ENCODE measurements around the gene SLC39A9.
A peak's percentile ranks its signal among the peaks of the same experiment; 100 is the strongest.
"Not testable (repeated sequence)": the region's sequence is repeated elsewhere in the genome, so short reads cannot be mapped to it uniquely, and the experiment has no call there.

The SLC39A9 gene

GRCh38 chr14:69464379-69464778 is 65.9 kb downstream of the SLC39A9 start:
- DNase-seq, result no peak
- intact Hi-C loops (cut with DNase I), result no loop called here

- no peak for DNase-seq
- intact Hi-C loops (cut with DNase I), result no loop called here
These were observed 66.3 kb downstream of the SLC39A9 start for GRCh38 chr14:69464829-69465228.

- no peak for DNase-seq
- intact Hi-C loops (cut with DNase I), result no loop called here
These were observed 70.5 kb downstream of the SLC39A9 start for GRCh38 chr14:69468949-69469348.

- intact Hi-C loops (cut with DNase I), result no loop called here
- no peak for DNase-seq
These were observed 72.9 kb downstream of the SLC39A9 start for GRCh38 chr14:69471436-69471835.

- intact Hi-C loops (cut with DNase I), result no loop called here
- no peak for DNase-seq
These were observed 73.4 kb downstream of the SLC39A9 start for GRCh38 chr14:69471916-69472315.

DNA sequence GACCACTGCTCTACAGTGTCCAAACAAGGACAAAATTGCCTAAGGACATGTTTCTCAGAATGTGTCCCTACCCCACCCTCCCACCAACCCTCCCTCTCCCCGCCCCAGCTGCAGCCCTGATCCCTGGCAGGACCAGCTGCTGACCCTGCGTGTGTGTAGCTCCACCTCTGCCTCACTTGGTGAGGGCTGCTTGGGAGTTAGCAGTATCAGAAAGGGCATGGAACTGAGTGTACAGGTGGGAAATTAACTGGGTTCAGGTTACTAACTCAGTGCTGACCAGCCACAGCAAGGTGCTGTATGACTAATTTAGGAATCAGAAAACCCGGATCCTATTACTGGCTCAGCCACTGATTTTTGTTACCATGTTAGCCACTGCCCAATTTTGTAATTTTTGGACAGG is 74.8 kb downstream of the SLC39A9 start:
- no peak for DNase-seq
- intact Hi-C loops (cut with DNase I), result no loop called here

DNA sequence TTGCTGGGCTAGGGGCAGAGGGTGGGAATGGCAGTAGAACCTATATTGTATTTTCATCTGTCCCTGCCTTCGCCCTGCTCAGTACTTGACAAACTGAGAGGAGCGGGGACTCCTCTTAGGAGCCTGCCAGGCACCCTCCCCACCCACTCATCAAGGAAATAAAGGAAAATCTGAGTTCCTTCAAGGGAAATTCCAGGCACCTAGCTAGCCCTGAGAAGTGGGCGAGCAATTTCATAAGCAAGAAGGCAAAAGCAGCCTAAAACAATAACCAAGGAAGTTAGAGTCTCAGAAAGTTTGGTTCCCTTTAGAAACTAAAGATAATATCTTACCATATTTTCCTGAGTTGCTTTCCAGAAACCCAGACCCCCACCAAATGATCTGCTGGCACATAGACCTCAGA is 75.5 kb downstream of the SLC39A9 start:
- DNase-seq, result no peak
- intact Hi-C loops (cut with DNase I), result no loop called here

DNA sequence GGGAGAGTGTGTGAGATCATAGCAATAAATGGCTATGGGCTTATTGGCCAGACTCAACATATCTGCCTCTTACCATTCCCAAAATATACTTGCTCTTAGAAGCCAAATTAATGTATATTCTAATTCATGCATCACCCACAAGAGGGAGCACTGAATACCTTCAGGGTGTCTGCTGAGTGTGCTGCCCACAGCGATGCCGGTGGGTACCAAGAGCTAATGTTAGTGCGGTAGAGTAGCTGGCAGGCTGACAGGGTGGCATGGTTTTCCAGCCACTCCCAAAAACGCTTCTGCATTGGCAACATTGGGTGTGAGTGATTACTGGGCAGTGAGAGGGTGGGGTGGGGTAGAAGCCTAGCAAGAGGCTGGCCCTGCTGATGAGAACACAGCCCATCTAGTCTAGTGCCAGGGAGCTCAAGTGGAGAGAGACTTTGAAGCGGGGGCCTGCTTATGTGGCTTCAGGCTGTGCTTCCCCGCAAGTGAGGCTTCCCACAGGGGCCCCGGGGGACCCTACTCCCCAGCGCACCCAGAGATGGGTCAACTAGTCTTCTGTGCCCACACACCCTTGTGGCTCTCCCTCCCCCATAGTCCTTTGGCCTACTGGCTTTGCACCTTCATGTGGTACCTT is 76.8 kb downstream of the SLC39A9 start:
- no peak for DNase-seq
- intact Hi-C loops (cut with DNase I), result no loop called here

DNA sequence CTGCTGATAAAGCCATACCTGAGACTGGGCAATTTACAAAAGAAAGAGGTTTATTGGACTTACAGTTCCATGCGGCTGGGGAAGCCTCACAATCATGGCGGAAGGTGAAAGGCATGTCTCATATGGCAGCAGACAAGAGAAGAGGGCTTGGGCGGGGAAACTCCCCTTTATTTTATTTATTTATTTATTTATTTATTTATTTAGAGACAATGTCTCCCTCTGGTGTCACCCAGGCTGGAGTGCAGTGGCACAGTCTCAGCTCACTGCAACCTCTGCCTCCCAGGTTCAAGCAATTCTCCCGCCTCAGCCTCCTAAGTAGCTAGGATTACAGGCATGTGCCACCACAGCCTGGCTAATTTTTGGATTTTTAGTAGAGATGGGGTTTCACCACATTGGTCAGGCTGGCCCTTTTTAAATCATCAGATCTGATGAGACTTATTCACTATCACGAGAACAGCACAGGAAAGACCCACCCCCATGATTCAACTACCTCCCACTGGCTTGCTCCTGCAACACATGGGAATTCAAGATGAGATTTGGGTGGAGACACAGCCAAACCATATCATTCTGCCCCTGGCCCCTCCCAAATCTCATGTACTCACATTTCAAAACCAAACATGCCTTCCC is 78.4 kb downstream of the SLC39A9 start:
- intact Hi-C loops (cut with DNase I), result not testable (repeated sequence)
- peak in 1 of 42 donors; percentile 13 for DNase-seq

DNA sequence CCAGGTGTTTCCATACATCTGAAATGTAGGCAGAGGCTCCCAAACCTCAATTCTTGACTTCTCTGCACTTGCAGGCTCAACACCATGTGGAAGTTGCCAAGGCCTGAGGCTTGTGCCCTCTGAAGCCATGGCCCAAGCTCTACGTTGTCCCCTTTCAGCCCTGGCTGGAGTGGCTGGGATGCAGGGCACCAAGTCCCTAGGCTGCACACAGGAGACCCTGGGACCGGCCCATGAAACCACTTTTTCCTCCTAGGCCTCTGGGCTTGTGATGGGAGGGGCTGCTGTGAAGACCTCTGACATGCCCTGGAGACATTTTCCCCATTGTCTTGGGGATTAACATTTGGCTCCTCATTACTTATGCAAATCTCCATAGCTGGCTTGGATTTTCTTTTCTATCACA is 79.6 kb downstream of the SLC39A9 start:
- DNase-seq; intact Hi-C loops (cut with DNase I): not testable (repeated sequence)

DNA sequence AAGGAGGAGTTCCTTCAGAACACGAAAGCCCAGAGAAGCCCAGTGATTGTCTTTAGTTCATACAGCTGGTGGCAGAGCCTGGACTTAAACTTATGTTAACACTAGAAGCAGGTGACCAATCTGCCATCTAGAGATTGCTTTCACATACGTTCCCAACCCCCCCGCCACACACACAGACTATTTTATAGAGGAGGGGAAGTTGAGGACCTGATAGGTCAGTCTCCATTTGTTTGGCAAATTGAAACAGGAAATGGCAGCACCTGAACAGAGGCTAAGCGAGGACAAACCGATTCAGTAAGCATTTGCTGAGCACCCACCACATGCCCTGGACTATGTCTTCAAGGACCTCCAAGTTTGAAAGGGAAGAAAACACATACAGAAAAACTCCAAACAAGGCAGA is 81.2 kb downstream of the SLC39A9 start:
- no peak for DNase-seq
- intact Hi-C loops (cut with DNase I), result no loop called here

DNA sequence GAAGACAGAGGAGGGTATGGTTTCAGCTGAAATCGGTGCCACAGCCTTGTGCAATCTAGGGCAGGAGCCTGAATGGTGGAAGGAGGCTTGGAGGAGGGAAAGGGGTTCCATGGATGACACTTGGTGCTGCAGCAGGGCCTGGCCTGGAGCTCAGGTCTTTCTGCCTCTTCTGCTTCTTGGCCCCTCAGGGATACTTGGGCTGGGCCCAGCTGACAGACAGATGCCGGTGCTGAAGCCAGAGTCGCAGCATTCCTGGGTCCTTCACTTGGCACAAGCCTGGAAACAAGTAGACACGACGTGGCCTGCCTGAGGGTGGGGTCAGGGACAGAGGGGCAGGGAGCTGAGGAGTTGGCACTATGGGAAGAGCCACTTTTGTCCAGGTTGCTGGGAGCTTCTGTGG is 81.6 kb downstream of the SLC39A9 start:
- no peak for DNase-seq
- intact Hi-C loops (cut with DNase I), result no loop called here

GRCh38 chr14:69481815-69482568 is 83.5 kb downstream of the SLC39A9 start:
- intact Hi-C loops (cut with DNase I), result no loop called here
- DNase-seq, result no peak

DNA sequence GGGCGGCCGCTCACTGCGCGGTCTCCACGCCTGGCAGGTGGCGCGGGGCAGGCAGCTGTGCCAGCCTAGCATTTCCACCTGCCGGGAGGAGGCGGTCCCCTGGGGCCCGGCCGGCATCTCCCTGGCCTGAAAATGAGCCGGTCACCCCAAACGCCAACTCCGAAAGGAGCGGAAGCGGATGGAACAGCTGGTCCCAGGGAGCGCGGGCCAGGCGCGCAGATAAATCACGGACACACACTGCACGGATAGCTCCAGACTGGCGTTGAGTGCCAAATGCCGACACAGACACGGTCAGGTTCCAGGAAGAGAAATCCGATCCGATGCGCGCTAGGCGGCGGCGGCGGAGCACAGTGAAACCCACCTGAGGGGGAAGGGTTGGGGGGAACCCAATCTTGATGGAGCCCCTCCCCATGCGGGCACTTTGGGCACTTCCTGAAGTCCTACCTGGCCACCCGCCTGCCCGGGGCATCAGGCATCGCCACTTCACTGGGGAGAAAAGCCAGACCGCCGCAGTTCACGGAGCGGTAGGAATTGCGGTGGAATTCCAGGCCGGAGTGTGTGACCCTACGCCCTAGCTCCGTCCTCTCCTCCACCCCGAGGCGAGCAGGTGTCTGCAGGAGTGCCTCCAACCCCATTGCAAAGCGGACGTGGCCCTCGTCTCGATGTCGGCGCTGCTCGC is 85.4 kb downstream of the SLC39A9 start:
- DNase-seq, result no peak
- intact Hi-C loops (cut with DNase I), result no loop called here

DNA sequence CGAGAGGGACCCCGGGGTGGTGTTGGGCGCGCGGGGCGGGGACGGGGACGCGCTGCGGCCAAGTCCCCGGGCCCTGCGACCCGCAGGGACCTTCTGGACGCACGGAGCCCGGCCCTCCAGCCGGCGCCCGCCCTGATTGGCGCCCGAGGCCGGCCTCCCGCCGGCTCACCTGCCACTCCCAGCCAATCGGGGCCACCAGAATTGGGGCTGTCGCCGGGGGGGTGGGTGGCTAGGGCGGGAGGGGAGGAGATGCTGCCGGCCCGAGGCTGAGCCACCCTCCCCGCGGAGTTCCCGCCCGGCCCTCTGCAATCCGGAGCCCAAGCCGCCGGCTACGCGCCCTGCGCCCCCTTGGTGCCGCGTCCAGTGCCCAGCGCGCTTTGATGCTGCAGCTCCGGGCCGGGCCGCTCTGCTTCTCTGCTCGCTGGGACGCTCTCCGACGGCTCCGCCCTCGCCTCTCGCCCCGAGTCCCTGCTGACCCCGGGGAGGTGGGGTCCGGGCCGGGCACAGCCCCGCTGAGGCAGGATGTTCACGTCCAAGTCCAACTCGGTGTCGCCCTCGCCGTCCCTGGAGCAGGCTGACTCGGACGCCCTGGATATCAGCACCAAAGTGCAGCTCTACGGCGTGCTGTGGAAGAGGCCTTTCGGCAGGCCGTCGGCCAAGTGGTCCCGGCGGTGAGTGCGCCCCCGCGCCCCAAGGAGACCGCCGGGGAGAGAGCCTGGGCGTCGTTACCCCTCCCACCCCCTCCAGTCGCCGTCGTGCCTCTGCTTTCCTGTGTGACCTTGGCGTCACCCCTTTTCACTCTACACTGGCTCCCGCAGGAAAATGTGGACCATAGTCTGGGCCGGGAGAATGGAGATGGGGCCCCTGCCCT is 86.2 kb downstream of the SLC39A9 start, which contains the start of gene PLEKHD1:
PLEKHD1 (plus strand) TSS at position 285 of the 871 bp plus-strand sequence; CDS start at position 523, 238 bp downstream.
- intact Hi-C loops (cut with DNase I), result no loop called here
- peak in 3 of 42 donors; percentile 3 to 16 (median 4) for DNase-seq

DNA sequence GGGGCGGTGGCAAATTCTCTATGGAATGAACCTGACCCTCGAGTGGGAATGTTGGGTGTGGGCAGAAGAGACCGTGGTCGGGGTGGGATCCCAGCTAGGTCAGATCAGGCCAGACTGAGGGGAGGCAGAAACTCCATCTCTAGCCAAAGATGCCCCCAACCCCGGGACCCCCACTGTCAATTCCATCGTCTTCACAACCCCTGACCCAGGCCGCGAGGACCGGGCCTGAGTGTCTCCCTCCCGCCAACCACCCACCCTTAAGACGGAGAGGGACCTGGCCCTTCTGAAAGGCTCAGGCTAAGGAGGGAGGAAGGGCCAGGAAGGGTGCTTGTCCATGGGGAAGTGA is 86.8 kb downstream of the SLC39A9 start:
- intact Hi-C loops (cut with DNase I), result no loop called here
- no peak for DNase-seq

- no peak for DNase-seq
- intact Hi-C loops (cut with DNase I), result no loop called here
These were observed 87.2 kb downstream of the SLC39A9 start for GRCh38 chr14:69485701-69486100.

GRCh38 chr14:69487226-69487625 is 88.7 kb downstream of the SLC39A9 start:
- intact Hi-C loops (cut with DNase I), result no loop called here
- DNase-seq, result no peak

DNA sequence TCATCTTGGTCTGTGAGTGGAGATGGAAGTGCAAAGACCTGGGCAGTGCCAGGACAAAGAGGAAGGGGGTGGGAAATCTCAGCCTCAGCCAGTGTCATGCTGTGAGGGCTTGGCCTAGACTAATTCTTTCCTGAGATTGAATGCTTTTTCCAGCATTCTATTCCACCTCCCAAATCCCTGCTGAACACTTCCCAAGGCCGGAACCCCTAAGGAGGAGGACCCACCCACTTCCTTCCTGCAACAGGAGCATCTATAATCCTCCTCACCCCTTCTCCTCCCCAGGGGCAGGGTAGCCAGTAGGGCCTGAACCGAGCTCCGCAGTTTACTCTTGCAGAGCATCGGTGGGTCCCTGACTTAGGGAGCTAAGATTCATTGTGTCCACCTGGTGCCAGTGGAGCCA is 89.3 kb downstream of the SLC39A9 start:
- intact Hi-C loops (cut with DNase I), result no loop called here
- DNase-seq, result no peak

Data from head of caudate nucleus (tissue), 42 donors.